Measurements from ENCODE around the gene ZRANB2.

ZRANB2 gene

GRCh38 chr1:71037829-71038620, 42.8 kb downstream of the ZRANB2 start:
- no peak for DNase-seq (ENCODE audit: extremely low read depth, insufficient read length)

GRCh38 chr1:71037066-71037465, 43.8 kb downstream of the ZRANB2 start:
- Histone ChIP-seq H3K36me3 (ENCODE audit: control insufficient read depth, insufficient read depth, low read length) (no peaks in the 10 kb centered on the region), H3K27me3 (replicated peaks; ENCODE audit: control insufficient read depth, insufficient read depth, low read length) (no peaks in the 10 kb centered on the region)
- no peak for TF ChIP-seq CTCF (IDR thresholded peaks at IDR 0.05; ENCODE audit: insufficient read depth, low read length, poor library complexity, severe bottlenecking)

More at GRCh38 chr1:71037829-71038620, 42.8 kb downstream of the ZRANB2 start:
- Histone ChIP-seq H3K4me3 (replicated peaks; ENCODE audit: low read depth, low read length) (no peak overlapping the region), H3K36me3 (ENCODE audit: control insufficient read depth, insufficient read depth, low read length) (no peaks in the 10 kb centered on the region), H3K27me3 (replicated peaks; ENCODE audit: control insufficient read depth, insufficient read depth, low read length) (no peaks in the 10 kb centered on the region)
- no peak for TF ChIP-seq CTCF (IDR thresholded peaks at IDR 0.05; ENCODE audit: insufficient read depth, low read length, poor library complexity, severe bottlenecking)

GRCh38 chr1:71033136-71033535, 47.7 kb downstream of the ZRANB2 start:
- no peak for DNase-seq (ENCODE audit: extremely low read depth, insufficient read length)
- no peaks in the 10 kb centered on the region for H3K36me3 ChIP-seq (ENCODE audit: control insufficient read depth, insufficient read depth, low read length)
- no peaks in the 10 kb centered on the region for H3K27me3 ChIP-seq (replicated peaks; ENCODE audit: control insufficient read depth, insufficient read depth, low read length)
- no peak for TF ChIP-seq CTCF (IDR thresholded peaks at IDR 0.05; ENCODE audit: insufficient read depth, low read length, poor library complexity, severe bottlenecking)
- H3K4me3 ChIP-seq (replicated peaks; ENCODE audit: low read depth, low read length) = no peak overlapping the region

More at GRCh38 chr1:71037066-71037465, 43.8 kb downstream of the ZRANB2 start:
- no peak overlapping the region for H3K4me3 ChIP-seq (replicated peaks; ENCODE audit: low read depth, low read length)
- DNase-seq (ENCODE audit: extremely low read depth, insufficient read length) = no peak

- no peak for DNase-seq (ENCODE audit: extremely low read depth, insufficient read length)
- Histone ChIP-seq H3K27me3 (replicated peaks; ENCODE audit: control insufficient read depth, insufficient read depth, low read length) (no peaks in the 10 kb centered on the region), H3K36me3 (ENCODE audit: control insufficient read depth, insufficient read depth, low read length) (no peaks in the 10 kb centered on the region), H3K4me3 (replicated peaks; ENCODE audit: low read depth, low read length) (no peak overlapping the region)
- no peak for TF ChIP-seq CTCF (IDR thresholded peaks at IDR 0.05; ENCODE audit: insufficient read depth, low read length, poor library complexity, severe bottlenecking)
Observed at GRCh38 chr1:71031426-71031825, 49.4 kb downstream of the ZRANB2 start.

- H3K36me3 ChIP-seq (ENCODE audit: control insufficient read depth, insufficient read depth, low read length) = no peaks in the 10 kb centered on the region
- no peaks in the 10 kb centered on the region for H3K27me3 ChIP-seq (replicated peaks; ENCODE audit: control insufficient read depth, insufficient read depth, low read length)
- no peak for DNase-seq (ENCODE audit: extremely low read depth, insufficient read length)
- TF ChIP-seq CTCF (IDR thresholded peaks at IDR 0.05; ENCODE audit: insufficient read depth, low read length, poor library complexity, severe bottlenecking) = no peak
- H3K4me3 ChIP-seq (replicated peaks; ENCODE audit: low read depth, low read length) = no peak overlapping the region
Observed at GRCh38 chr1:71030026-71030425, 50.8 kb downstream of the ZRANB2 start.
